GM12878 (cell line): ENCODE data around the gene SPEG.

Source experiments
- TF ChIP-seq, protein P1 (sequence below): IDR thresholded peaks from 2 replicates; pipeline ENCODE4 v1.6.1; 2011; ENCODE audit warnings: borderline replicate concordance, low read depth, mild to moderate bottlenecking, moderate library complexity, low read length; ENCODE audit not compliant: insufficient read depth, poor library complexity, severe bottlenecking
- TF ChIP-seq, protein P2 (sequence below), 3 experiments: IDR thresholded peaks in 2 of 3; conservative IDR thresholded peaks in 1 of 3; 2 replicates each; pipeline ENCODE4 v1.5.1; 2011; ENCODE audit warnings: low read depth in 3 of 3, low read length in 3 of 3, mild to moderate bottlenecking in 3 of 3, control low read depth in 2 of 3, moderate library complexity in 2 of 3, inconsistent platforms in 1 of 3, mixed read lengths in 1 of 3; ENCODE audit not compliant: control insufficient read depth in 2 of 3, insufficient read depth in 1 of 3; ENCODE audit errors: extremely low read depth in 1 of 3

DNA sequence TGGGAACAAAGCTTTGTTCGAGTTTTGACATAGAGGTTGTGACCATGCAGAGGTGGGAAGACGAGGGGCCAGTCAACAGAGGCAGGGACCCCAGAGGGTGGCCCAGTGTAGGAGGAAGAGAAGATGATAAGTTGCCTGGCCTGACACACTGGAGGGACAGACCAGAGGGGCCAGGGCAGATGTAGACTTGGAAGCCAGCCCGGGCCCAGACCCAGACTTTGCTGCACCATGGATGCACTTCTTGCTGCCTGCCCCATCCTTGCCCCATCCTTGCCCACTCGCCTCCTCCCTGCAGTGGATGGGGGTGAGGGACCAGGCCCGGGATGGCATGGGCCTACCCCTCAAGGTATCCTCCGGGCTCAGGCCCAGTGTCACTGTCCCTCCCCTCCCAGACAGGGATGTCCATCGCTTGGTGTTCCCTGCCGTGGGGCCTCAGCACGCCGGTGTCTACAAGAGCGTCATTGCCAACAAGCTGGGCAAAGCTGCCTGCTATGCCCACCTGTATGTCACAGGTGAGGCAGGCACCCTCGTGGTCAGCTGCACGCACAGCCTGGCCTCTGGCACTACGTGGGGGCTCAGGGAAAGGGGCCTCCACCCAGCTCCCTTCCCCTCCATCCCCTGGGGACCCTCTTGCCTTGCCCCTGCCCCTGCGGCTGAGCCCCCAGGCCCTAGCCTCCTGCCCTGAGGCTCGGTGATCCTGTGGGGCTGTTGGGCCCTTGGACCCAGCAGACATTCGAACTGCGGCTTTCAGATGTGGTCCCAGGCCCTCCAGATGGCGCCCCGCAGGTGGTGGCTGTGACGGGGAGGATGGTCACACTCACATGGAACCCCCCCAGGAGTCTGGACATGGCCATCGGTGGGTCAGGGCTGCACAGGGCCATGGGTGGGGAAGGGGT is 37.1 kb downstream of the SPEG start:
- TF ChIP-seq, protein P1, sequence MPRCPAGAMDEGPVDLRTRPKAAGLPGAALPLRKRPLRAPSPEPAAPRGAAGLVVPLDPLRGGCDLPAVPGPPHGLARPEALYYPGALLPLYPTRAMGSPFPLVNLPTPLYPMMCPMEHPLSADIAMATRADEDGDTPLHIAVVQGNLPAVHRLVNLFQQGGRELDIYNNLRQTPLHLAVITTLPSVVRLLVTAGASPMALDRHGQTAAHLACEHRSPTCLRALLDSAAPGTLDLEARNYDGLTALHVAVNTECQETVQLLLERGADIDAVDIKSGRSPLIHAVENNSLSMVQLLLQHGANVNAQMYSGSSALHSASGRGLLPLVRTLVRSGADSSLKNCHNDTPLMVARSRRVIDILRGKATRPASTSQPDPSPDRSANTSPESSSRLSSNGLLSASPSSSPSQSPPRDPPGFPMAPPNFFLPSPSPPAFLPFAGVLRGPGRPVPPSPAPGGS, result no peak
- TF ChIP-seq, protein P2, sequence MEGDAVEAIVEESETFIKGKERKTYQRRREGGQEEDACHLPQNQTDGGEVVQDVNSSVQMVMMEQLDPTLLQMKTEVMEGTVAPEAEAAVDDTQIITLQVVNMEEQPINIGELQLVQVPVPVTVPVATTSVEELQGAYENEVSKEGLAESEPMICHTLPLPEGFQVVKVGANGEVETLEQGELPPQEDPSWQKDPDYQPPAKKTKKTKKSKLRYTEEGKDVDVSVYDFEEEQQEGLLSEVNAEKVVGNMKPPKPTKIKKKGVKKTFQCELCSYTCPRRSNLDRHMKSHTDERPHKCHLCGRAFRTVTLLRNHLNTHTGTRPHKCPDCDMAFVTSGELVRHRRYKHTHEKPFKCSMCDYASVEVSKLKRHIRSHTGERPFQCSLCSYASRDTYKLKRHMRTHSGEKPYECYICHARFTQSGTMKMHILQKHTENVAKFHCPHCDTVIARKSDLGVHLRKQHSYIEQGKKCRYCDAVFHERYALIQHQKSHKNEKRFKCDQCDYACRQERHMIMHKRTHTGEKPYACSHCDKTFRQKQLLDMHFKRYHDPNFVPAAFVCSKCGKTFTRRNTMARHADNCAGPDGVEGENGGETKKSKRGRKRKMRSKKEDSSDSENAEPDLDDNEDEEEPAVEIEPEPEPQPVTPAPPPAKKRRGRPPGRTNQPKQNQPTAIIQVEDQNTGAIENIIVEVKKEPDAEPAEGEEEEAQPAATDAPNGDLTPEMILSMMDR (IDR thresholded peaks at IDR 0.05 in 2 of 3, conservative IDR thresholded peaks at IDR 0.05 in 1 of 3; ENCODE audit: control insufficient read depth in 2 of 3, extremely low read depth in 1 of 3, insufficient read depth in 1 of 3, low read depth in 3 of 3, low read length in 3 of 3), result no peak
